GM21737 (cell line): ENCODE measurements around the gene RTL10.

Source experiments
- ATAC-seq: cut with Tn5 transposase; IDR thresholded peaks from one replicate; pipeline ENCODE4 v1.9.1; 2021; ENCODE audit warnings: mild to moderate bottlenecking, moderate library complexity; ENCODE audit not compliant: unreplicated experiment

Gene RTL10

GRCh38 chr22:19812910-19813309 lies 41.8 kb downstream of the RTL10 start:
- no peak for ATAC-seq

- ATAC-seq = no peak
Observed at GRCh38 chr22:19811811-19812771, 42.6 kb downstream of the RTL10 start.

- no peak for ATAC-seq
Observed at GRCh38 chr22:19811211-19811621, 43.5 kb downstream of the RTL10 start.

- no peak for ATAC-seq
Observed at GRCh38 chr22:19810381-19811201, 44.1 kb downstream of the RTL10 start.

GRCh38 chr22:19809741-19810140 lies 44.9 kb downstream of the RTL10 start:
- no peak for ATAC-seq

GRCh38 chr22:19808873-19809478 lies 45.7 kb downstream of the RTL10 start:
- ATAC-seq = no peak

GRCh38 chr22:19807914-19808872 lies 46.5 kb downstream of the RTL10 start:
- ATAC-seq = no peak

- no peak for ATAC-seq
Observed at GRCh38 chr22:19807161-19807913, 47.3 kb downstream of the RTL10 start.

- ATAC-seq = no peak
Observed at GRCh38 chr22:19806213-19807160, 48.2 kb downstream of the RTL10 start.

GRCh38 chr22:19805821-19806212 lies 48.9 kb downstream of the RTL10 start:
- no peak for ATAC-seq
